Glutamatergic neuron (in vitro differentiated cells): ENCODE measurements around the gene PAN3. TPM values are rescaled to one million over a fixed set of nuclear protein-coding genes. Genes with fewer than 3 reads are reported as not detected.

Source experiments
- DNase-seq: peaks from one replicate; pipeline ENCODE4 v3.0.0; 2022
- H3K27ac Mint-ChIP-seq: one replicate; pipeline ENCODE4 v1.8.0; 2020; ENCODE audit warnings: mild to moderate bottlenecking, mixed read lengths, inconsistent platforms; ENCODE audit not compliant: unreplicated experiment
- H3K27me3 Mint-ChIP-seq: one replicate; pipeline ENCODE4 v1.8.0; 2020; ENCODE audit warnings: mild to moderate bottlenecking, moderate library complexity, mixed read lengths, inconsistent platforms; ENCODE audit not compliant: unreplicated experiment
- H3K36me3 Mint-ChIP-seq: one replicate; pipeline ENCODE4 v1.8.0; 2020; ENCODE audit warnings: mild to moderate bottlenecking, mixed read lengths, inconsistent platforms; ENCODE audit not compliant: unreplicated experiment
- H3K4me1 Mint-ChIP-seq: one replicate; pipeline ENCODE4 v1.8.0; 2020; ENCODE audit warnings: mild to moderate bottlenecking, low read depth, mixed read lengths, inconsistent platforms; ENCODE audit not compliant: unreplicated experiment
- H3K4me3 Mint-ChIP-seq: one replicate; pipeline ENCODE4 v1.8.0; 2020; ENCODE audit warnings: mild to moderate bottlenecking, mixed read lengths, inconsistent platforms; ENCODE audit not compliant: unreplicated experiment
- H3K9me3 Mint-ChIP-seq: one replicate; pipeline ENCODE4 v1.8.0; 2020; ENCODE audit warnings: mild to moderate bottlenecking, moderate library complexity, mixed read lengths, inconsistent platforms; ENCODE audit not compliant: unreplicated experiment
- total RNA-seq: library from RNA; stranded (reverse); fragmentation: NEBNext Ultra II Directional; extraction: Animal tissue kit (Norgen Biotek cat#: 25700); gene quantifications from one replicate; pipeline ENCODE4 v1.2.1, GENCODE V29; 2021; ENCODE audit not compliant: unreplicated experiment
- TF ChIP-seq, protein P1 (sequence below): fragments of 200-600 bp; sonication (generic); IDR thresholded peaks from one replicate; pipeline ENCODE4 v1.5.0; 2021; ENCODE audit not compliant: partially characterized antibody, unreplicated experiment

The PAN3 gene
- total RNA-seq, 1 donor from 2014 or later = 27.4 TPM

DNA sequence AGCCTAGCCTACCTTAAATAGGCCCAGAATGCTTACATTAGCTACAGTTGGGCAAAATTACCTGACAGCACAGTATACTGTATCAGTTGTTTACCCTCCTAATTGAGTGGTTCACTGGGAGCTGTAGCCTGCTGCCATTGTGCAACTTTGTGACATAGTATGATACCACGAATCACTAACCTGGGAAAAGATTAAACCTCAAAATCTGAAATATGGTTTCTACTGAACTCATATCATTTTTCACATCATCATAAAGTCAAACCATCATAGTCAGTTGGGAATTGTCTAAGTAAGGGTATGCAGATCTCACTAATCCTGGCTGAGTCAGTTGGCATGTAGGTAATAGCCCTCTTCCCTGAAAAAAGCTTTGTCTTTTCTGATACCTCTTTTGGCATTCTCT, 9.2 kb downstream of the PAN3 start:
- Mint-ChIP-seq H3K4me1 (no peaks in the 10 kb centered on the region), H3K9me3 (no peaks in the 10 kb centered on the region), H3K4me3 (no peak overlapping the region), H3K27ac (no peak overlapping the region), H3K27me3 (no peaks in the 10 kb centered on the region), H3K36me3 (no peaks in the 10 kb centered on the region)
- no peak for DNase-seq
- TF ChIP-seq, protein P1, sequence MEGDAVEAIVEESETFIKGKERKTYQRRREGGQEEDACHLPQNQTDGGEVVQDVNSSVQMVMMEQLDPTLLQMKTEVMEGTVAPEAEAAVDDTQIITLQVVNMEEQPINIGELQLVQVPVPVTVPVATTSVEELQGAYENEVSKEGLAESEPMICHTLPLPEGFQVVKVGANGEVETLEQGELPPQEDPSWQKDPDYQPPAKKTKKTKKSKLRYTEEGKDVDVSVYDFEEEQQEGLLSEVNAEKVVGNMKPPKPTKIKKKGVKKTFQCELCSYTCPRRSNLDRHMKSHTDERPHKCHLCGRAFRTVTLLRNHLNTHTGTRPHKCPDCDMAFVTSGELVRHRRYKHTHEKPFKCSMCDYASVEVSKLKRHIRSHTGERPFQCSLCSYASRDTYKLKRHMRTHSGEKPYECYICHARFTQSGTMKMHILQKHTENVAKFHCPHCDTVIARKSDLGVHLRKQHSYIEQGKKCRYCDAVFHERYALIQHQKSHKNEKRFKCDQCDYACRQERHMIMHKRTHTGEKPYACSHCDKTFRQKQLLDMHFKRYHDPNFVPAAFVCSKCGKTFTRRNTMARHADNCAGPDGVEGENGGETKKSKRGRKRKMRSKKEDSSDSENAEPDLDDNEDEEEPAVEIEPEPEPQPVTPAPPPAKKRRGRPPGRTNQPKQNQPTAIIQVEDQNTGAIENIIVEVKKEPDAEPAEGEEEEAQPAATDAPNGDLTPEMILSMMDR = no peak

DNA sequence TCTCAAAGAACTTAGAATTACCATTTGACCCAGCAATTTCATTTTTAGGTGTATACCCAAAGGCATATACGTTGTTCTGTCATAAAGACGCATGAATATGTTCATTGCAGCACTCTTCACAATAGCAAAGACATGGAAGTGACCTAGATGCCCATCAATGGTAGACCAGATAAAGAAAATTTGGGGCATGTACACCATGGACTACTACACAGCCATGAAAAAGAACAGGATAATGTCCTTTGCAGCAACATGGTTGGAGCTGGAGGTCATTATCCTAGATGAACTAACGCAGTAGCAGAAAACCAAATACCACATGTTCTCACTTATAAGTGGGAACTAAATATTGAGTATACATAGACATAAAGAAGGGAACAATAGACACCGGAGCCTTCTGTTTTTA, 20.7 kb downstream of the PAN3 start:
- H3K4me1 Mint-ChIP-seq = no peaks in the 10 kb centered on the region
- peaks cover 5% of the 10 kb centered on the region for H3K9me3 Mint-ChIP-seq
- no peak overlapping the region for H3K27ac Mint-ChIP-seq
- peaks cover 25% of the 10 kb centered on the region for H3K36me3 Mint-ChIP-seq
- H3K4me3 Mint-ChIP-seq = no peak overlapping the region
- H3K27me3 Mint-ChIP-seq = no peaks in the 10 kb centered on the region
- DNase-seq = no peak
- TF ChIP-seq, protein P1 = no peak

DNA sequence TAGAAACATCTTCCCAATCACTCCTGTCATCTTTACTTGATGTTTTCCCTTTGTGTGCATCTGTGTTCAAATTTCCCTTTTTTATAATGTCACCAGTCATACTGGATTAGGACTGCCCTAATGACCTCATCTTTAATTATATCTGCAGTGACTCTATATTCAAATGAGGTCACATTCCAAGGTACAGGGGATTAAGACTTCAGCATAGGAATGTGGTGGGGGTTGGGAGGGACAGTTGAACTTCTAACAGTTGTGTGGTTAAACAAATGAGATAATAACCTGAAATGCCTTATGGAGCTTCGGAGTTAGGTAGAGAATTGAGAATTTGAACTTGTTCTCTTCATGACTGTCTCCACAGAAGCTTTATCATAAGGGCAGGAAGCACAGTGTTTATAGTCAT, 23.0 kb downstream of the PAN3 start:
- Mint-ChIP-seq H3K4me3 (no peak overlapping the region), H3K27me3 (no peaks in the 10 kb centered on the region), H3K27ac (no peak overlapping the region)

DNA sequence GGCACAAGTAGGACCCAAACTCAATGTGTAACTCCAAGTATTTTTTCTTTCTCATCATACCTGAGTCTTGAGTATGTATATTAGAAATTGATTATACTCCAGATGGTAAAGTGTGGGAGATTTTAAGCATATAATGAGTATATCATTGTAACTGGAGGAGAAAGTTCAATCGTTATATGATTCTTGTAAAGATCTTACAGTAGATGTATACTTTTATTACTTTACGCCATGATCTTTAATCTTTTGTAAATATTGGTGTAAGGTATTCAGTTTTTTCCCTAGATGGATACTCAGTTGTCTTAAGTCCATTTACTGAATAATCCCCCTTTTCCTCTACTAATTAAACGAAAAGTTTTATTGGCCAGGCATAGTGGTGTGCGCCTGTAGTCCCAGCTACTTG, 25.2 kb downstream of the PAN3 start:
- Mint-ChIP-seq H3K9me3 (no peaks in the 10 kb centered on the region), H3K27ac (no peak overlapping the region), H3K36me3 (no peaks in the 10 kb centered on the region), H3K27me3 (no peaks in the 10 kb centered on the region), H3K4me1 (no peaks in the 10 kb centered on the region), H3K4me3 (no peak overlapping the region)
- DNase-seq = no peak
- TF ChIP-seq, protein P1 = no peak

More for the DNA sequence above, 23.0 kb downstream of the PAN3 start:
- TF ChIP-seq, protein P1 = no peak
- peaks cover 17% of the 10 kb centered on the region for H3K36me3 Mint-ChIP-seq
- H3K4me1 Mint-ChIP-seq = no peaks in the 10 kb centered on the region
- DNase-seq = no peak
- H3K9me3 Mint-ChIP-seq = peaks cover 1% of the 10 kb centered on the region

DNA sequence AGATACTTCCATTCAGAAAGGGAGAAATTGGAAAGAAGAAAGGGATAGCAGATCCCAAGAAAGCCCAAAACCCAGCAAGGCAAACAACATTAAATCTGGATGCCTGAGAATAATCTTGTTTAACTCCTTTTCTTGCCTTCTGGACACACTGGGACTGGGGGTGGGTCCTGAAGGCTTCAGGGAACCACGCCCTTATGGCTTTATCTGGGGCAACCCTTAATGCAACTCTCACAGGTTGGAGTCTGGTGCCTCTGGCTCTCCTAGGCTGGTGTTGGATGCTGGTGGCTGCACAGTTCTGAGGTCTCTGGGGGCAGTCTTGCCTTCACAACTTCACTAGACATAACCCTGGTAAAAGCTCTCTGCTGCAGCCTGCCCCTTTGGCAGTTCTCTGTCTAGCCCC, 27.9 kb downstream of the PAN3 start:
- H3K36me3 Mint-ChIP-seq = no peaks in the 10 kb centered on the region
- no peaks in the 10 kb centered on the region for H3K4me1 Mint-ChIP-seq
- no peak overlapping the region for H3K27ac Mint-ChIP-seq
- H3K9me3 Mint-ChIP-seq = no peaks in the 10 kb centered on the region
- no peak overlapping the region for H3K4me3 Mint-ChIP-seq
- DNase-seq = no peak
- TF ChIP-seq, protein P1 = no peak
- no peaks in the 10 kb centered on the region for H3K27me3 Mint-ChIP-seq
